Adipose tissue (tissue), 3 donors: ENCODE results near the gene APOO. TPM values are rescaled to one million over a fixed set of nuclear protein-coding genes. Genes with fewer than 3 reads are reported as not detected.

Experiments
- H3K27ac ChIP-seq: one replicate; pipeline ENCODE4 v1.5.1; 2013; ENCODE audit warnings: low read depth, low read length
- WGBS, 3 donors: extraction: QIAGEN DNeasy Blood & Tissue Kit; methylation state at CpG; one replicate each; pipeline ENCODE4 v1.1.7; 2013; 5-methylcytosine and 5-hydroxymethylcytosine counted together
- polyA plus RNA-seq, 3 donors: library from polyadenylated mRNA; stranded (reverse); fragments of 200-250 nt; gene quantifications; one replicate each; pipeline ENCODE4 v1.2.3, GENCODE V29; 2013
- donor health status: healthy with polysubstance abuse.
- donor health status: Bipolar disorder and iron deficiency.
- donor health status: healthy.

APOO gene
- polyA plus RNA-seq, 3 donors: 8.7 to 15.8 (median 11.7) TPM

GRCh38 chrX:23838953-23839352 lies 68.8 kb downstream of the APOO start:
- WGBS, 3 donors: 33 to 87% (median 80%) methylated on average over 1 of the region's 1 CpG
- no peak overlapping the region for H3K27ac ChIP-seq

DNA sequence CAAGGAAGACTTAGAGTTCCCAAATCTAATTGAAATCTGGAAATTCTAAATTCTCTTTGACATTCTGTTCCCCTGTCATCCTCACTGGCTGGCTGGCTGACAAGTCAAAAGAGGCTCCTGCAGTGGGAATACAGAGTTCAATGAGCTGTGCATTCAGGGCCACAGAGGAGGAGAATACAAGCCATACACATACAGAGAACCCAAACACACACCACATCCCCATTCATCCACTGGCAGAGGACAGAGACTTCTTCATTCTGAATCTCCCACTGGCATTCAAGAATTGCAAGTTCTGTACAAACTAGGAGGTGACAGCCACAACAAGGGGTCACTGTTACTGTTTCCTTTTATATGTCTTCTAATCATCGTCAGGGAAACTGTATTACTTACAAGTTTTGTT lies 75.0 kb downstream of the APOO start:
- 83 to 94% (median 87%) methylated on average over 1 of the region's 1 CpG for WGBS, 3 donors
- no peak overlapping the region for H3K27ac ChIP-seq

- 87 to 91% (median 87%) methylated on average over 5 of the region's 5 CpGs for WGBS, 3 donors
- H3K27ac ChIP-seq: no peak overlapping the region
Measured at GRCh38 chrX:23828881-23829280, 78.9 kb downstream of the APOO start.

DNA sequence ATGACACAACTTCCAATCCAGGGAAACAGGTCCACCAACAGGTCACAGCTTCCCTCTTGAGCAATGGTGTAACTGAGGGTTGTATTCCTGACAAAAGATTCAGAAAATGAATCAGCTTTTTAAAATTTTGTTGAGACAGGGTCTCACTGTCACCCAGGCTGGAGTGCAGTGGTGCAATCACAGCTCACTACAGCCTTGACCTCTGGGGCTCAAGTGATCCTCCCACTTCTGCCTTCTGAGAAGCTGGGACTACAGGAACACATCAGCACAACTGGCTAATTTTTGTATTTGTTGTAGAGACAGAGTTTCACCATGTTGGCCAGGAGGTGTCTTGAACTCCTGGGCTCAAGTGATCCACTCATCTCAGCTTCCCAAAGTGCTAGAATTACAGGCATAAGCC lies 81.1 kb downstream of the APOO start:
- no peak overlapping the region for H3K27ac ChIP-seq

GRCh38 chrX:23826216-23826615 lies 81.5 kb downstream of the APOO start:
- H3K27ac ChIP-seq: no peak overlapping the region
- WGBS, 3 donors: 61 to 90% (median 63%) methylated on average over 3 of the region's 3 CpGs

- H3K27ac ChIP-seq: no peak overlapping the region
Measured at GRCh38 chrX:23825675-23826074, 82.1 kb downstream of the APOO start.

DNA sequence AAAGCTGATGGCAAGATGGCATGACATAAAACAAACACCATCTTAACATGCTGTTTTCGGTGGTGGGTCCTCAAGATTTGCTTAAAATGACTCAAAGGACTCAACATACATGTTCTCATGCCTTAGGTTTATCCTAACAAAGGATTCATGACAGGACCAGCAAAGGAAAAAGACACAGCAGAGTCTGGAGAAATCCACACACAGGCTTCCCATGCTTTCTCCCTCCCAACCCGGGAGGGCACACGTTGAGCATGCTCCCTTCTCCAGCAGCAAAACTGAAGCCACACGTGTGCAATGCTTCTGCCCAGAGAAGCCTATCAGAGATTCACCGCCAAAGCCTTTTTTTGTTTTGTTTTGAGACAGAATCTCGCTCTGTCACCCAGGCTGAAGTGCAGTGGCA lies 84.9 kb downstream of the APOO start:
- 65 to 94% (median 69%) methylated on average over 6 of the region's 6 CpGs for WGBS, 3 donors
- no peak overlapping the region for H3K27ac ChIP-seq

GRCh38 chrX:23822397-23822796 lies 85.3 kb downstream of the APOO start:
- no peak overlapping the region for H3K27ac ChIP-seq
- 22 to 77% (median 48%) methylated on average over 3 of the region's 3 CpGs for WGBS, 3 donors

GRCh38 chrX:23821847-23822246 lies 85.9 kb downstream of the APOO start:
- WGBS, 3 donors: 73 to 90% (median 81%) methylated on average over 2 of the region's 2 CpGs
- H3K27ac ChIP-seq: no peak overlapping the region

- WGBS, 3 donors: 87 to 93% (median 89%) methylated on average over 6 of the region's 6 CpGs
- H3K27ac ChIP-seq: no peak overlapping the region
Measured at GRCh38 chrX:23820235-23820782, 87.4 kb downstream of the APOO start.

DNA sequence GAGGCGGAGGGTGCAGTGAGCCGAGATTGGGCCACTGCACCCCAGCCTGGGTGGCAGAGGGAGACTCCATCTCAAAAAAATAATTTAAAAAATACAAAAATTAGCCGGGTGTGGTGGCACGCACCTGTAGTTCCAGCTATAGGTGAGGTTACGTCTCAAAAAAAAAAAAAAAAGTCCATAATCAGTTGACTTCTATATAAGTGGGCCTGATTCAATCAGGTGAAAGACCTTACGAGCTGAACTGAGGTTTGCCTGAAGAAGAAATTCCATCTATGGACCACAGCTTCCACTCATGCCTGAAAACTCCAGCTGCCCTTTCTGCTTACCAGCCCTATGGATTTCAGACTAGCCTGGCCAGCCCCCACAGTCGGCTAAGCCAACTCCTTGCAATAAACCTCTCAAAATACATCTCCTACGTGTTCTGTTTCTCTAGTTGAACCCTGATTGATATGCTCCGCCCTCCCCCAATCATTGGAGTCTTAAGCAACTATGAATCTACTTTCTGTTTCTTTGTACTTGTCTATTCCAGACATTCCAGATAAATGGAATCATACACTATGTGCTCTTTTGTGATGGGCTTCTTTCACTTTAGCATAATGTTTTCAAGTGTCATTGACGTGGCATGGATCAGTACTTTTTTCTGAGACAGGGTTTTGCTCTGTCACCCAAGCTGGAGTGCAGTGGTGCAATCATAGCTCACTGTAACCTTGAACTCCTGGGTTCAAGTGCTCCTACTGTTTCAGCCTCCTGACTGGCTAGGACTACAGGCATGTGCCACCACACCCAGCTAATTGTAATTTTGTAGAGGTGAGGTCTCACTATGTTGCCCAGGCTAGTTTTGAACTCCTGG lies 88.1 kb downstream of the APOO start:
- 83 to 96% (median 92%) methylated on average over 10 of the region's 10 CpGs for WGBS, 3 donors
- H3K27ac ChIP-seq: no peak overlapping the region

DNA sequence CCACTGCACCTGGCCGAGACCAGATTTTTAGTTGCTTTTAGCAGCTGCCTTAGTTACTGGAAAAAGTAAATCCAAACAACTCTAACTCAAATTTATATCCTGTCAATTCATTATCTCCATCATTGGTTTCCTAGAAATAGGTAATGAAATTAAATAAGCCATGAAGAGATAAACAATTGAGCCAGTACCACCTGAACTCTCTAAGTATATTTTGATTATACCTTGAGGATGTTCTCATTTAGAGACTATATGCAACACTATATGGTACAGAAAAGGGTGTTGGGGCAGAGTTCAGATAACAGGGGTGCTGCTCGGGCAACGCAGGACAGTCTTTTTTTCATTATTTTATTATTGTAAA lies 89.8 kb downstream of the APOO start:
- H3K27ac ChIP-seq: no peak overlapping the region
- WGBS, 3 donors: 87 to 92% (median 91%) methylated on average over 3 of the region's 3 CpGs

- 70 to 80% (median 73%) methylated on average over 4 of the region's 4 CpGs for WGBS, 3 donors
- no peak overlapping the region for H3K27ac ChIP-seq
Measured at GRCh38 chrX:23816179-23816578, 91.6 kb downstream of the APOO start.

- no peak overlapping the region for H3K27ac ChIP-seq
- WGBS, 3 donors: 86 to 100% (median 97%) methylated on average over 7 of the region's 7 CpGs
Measured at GRCh38 chrX:23815376-23815775, 92.4 kb downstream of the APOO start.

DNA sequence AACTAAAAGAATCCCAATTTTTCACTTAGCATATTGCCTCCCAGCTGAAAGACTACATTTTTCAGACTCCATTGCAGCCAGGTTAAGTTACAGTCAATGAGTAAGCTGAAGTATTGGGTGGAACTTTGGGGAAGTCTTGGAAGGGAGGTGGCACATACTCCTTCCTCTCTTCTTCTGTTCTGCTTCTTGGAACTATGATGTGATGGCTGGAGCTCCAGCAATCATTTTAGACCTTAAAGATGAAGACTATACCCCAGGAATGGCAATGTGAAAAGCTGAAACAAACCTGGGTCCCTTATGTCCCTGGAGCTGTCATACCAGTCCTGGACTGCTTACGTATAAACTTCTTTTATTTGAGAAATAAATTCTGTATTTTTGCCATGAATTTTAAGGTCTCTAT lies 93.9 kb downstream of the APOO start:
- H3K27ac ChIP-seq: no peak overlapping the region
- 92 to 100% (median 100%) methylated on average over 1 of the region's 1 CpG for WGBS, 3 donors

GRCh38 chrX:23811656-23812055 lies 96.1 kb downstream of the APOO start:
- H3K27ac ChIP-seq: no peak overlapping the region
- WGBS, 3 donors: 58 to 76% (median 69%) methylated on average over 6 of the region's 6 CpGs

GRCh38 chrX:23811108-23811651 lies 96.6 kb downstream of the APOO start:
- no peak overlapping the region for H3K27ac ChIP-seq
- 24 to 58% (median 44%) methylated on average over 10 of the region's 10 CpGs for WGBS, 3 donors

DNA sequence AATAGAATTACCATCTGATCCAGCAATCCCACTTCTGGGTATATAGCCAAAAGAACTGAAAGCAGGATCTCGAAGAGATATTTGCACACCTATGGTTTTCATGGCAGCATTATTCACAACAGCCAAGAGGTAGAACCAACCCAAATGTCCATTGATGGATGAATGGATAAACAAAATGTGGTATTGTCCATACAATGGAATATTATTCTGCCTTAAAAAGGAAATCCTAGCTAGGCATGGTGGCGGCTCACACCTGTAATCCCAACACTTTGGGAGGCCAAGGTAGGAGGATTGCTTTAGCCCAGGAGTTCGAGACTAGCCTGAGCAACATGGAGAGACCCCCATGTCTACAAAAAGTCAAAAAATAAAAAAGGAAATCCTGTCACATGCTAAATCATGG lies 97.5 kb downstream of the APOO start:
- no peak overlapping the region for H3K27ac ChIP-seq
- WGBS, 3 donors: 82 to 98% (median 82%) methylated on average over 3 of the region's 3 CpGs

- no peak overlapping the region for H3K27ac ChIP-seq
Measured at GRCh38 chrX:23805389-23805788, 102.3 kb downstream of the APOO start.

GRCh38 chrX:23804578-23804977 lies 103.2 kb downstream of the APOO start:
- H3K27ac ChIP-seq: no peak overlapping the region
- 70 to 86% (median 86%) methylated on average over 3 of the region's 3 CpGs for WGBS, 3 donors

More at GRCh38 chrX:23805389-23805788, 102.3 kb downstream of the APOO start:
- WGBS, 3 donors: 77 to 85% (median 84%) methylated on average over 9 of the region's 9 CpGs
